GM18867 (cell line): ENCODE measurements around the gene FKBP10.
A peak's percentile ranks its signal among the peaks of the same experiment; 100 is the strongest.
"Not testable (repeated sequence)": the region's sequence is repeated elsewhere in the genome, so short reads cannot be mapped to it uniquely, and the experiment has no call there.

Experiments
- ATAC-seq: cut with Tn5 transposase; IDR thresholded peaks from one replicate; pipeline ENCODE4 v1.9.1; 2021; ENCODE audit warnings: mild to moderate bottlenecking, moderate library complexity; ENCODE audit not compliant: unreplicated experiment

Gene FKBP10

GRCh38 chr17:41810659-41811548 is 1.9 kb upstream of the FKBP10 start:
- ATAC-seq: peak; percentile 6

- peak; percentile 80 for ATAC-seq
Observed at GRCh38 chr17:41811549-41812380, 1.0 kb upstream of the FKBP10 start, which contains the start of gene P3H4. Gene P3H4, minus strand, starts transcription at chr17:41811949. Its CDS starts 34 bp downstream, at chr17:41811915.

GRCh38 chr17:41813152-41813680 is 412 bp downstream of the FKBP10 start:
- ATAC-seq: no peak

DNA sequence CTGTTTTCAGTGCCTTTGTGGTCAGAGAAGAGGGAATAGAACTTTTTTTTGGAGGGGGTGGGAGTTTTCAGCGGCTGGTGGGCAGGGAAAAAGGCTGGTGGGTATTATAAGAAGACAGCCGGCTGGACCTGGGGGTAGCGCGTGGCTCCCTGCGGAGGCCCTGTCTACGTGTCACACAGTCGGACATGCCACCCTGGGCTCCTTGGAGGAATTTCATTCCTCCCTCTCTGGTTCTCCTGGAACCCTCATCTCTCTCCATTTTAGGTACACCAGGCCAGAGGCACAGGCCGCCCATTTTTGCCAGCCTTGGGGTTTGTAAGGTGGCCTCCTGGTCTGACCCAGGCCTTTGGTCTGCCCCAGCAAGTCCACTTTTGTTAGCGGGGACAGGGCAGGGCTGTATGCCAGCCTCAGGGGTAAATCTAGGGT is 908 bp downstream of the FKBP10 start:
- no peak for ATAC-seq

DNA sequence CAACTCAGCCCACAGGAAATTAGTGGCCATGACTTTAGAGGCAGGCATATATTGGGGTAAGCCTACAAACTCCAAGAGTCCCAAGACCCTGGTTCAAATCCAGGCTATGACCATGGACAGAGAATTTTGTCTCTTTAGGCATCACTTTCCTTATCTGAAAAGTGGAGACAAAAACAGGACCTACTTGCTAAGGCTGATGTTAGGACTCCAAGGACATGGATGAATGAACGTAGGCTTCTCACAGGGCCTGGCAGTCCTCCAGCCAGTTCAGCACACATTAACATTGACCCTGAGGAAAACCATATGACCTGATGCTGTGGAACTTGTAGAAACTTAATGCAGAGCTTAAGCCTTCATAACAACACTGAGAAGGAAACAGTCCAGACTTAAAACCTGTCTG is 1.4 kb downstream of the FKBP10 start:
- ATAC-seq: no peak

DNA sequence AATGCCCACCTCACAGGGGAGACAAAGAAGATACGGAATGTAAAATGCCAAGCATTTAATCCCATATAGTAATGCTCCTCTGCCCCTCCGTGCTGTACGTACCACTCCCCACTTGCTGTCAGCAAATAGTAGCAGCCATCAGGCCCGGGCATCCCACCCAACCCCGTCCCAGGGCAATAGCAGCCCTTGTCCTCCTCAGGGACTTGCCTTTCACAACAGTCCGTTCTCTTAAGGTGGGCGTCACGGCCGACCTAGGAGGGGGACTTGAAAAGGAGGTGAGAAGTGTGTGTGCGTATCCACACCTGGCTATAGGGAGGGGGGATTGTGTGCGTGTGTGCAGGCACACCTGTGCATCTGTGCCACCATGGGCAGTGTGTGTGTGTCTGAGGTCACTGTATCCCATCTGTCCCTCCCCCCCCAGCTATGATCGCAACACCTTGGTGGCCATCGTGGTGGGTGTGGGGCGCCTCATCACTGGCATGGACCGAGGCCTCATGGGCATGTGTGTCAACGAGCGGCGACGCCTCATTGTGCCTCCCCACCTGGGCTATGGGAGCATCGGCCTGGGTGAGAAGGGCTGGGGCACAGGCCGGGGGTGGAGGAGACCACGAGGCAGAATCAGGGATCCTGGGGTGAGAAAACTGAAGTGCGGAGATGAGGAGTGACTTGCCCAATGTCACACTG is 4.0 kb downstream of the FKBP10 start:
- no peak for ATAC-seq

GRCh38 chr17:41818024-41818423 is 5.2 kb downstream of the FKBP10 start:
- no peak for ATAC-seq

DNA sequence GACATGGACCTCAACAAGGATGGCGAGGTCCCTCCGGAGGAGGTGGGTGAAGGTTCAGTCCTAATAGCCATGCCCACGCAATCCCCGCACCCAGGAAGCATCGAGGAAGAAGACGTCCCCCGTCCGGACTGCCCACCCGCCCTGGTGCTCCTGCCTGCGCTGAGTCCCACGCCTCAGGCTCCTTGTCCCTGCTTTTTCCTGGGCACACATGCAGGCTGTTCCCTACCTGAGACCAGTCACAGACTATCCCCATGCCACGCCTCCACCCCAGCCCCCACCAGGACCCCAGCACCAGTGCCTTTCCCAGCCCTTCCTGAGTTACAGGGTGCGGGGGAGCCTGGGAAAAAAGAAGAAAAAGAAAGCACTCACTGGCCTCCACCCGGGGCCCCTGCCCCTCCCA is 9.0 kb downstream of the FKBP10 start:
- no peak for ATAC-seq

- no peak for ATAC-seq
Observed at GRCh38 chr17:41822216-41823140, 9.7 kb downstream of the FKBP10 start.

- ATAC-seq: no peak
Observed at GRCh38 chr17:41823141-41823524, 10.3 kb downstream of the FKBP10 start.

- no peak for ATAC-seq
Observed at GRCh38 chr17:41823580-41823979, 10.8 kb downstream of the FKBP10 start.

- ATAC-seq: no peak
Observed at GRCh38 chr17:41824086-41824485, 11.3 kb downstream of the FKBP10 start.

GRCh38 chr17:41825175-41825845 is 12.5 kb downstream of the FKBP10 start:
- no peak for ATAC-seq

DNA sequence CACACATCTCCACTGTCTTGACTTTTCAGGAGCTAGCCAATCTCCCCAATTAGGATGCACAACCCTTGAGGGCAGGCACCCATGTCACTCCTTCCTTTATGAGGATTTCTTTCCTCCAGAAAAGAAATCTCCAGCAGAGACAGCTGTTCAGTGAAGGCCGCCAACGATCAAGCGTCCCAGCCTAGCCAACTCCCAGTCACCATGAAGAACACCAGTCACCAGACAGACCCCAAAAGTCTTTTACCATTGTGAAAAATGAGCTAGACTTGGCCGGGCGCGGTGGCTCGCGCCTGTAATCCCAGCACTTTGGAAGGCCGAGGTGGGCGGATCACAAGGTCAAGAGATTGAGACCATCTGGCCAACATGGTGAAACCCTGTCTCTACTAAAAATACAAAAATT is 17.2 kb downstream of the FKBP10 start:
- ATAC-seq: not testable (repeated sequence)

DNA sequence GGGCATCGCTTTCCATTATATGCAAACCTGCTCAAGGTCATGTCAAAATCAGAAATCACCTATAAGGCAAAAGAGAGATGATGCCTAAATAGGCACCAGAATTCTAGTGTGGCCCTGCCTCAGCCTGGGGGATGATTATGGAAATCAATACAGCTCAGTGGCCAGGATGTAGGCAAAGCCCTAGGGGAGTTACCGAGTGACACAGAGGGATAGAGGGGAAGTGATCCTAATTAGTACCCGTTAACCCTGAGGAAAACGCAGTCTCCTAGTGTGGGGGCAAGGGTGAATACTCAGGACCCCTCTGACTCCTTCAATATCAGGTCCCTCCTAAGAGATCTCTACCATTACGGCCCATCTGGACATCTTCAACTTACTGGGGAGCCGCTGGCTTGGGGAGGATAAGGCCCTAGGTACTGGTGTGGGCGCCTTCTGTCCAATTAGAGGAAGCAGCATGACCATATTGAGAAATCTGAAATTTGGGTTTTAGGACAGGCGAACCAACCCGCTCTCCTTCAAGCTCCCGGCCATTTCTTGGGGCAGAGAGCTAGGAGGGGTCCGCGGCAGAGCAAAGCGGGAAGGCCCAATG is 22.5 kb downstream of the FKBP10 start:
- ATAC-seq: peak; percentile 23

- ATAC-seq: peak; percentile 54
Observed at GRCh38 chr17:41835800-41836549, 23.2 kb downstream of the FKBP10 start, which contains the start of gene NT5C3B. Gene NT5C3B, minus strand, starts transcription at chr17:41836232. Its CDS starts 39 bp downstream, at chr17:41836193.

- no peak for ATAC-seq
Observed at GRCh38 chr17:41836550-41837196, 23.9 kb downstream of the FKBP10 start.
